Smooth muscle cell (in vitro differentiated cells): Measurements from ENCODE around the gene LY6G6C. TPM values are rescaled to one million over a fixed set of nuclear protein-coding genes. Genes with fewer than 3 reads are reported as not detected.

Source experiments
- DNase-seq: peaks from one replicate; lab custom pipeline; 2025; ENCODE audit not compliant: unreplicated experiment; lab: John Stamatoyannopoulos, UW
- H2AFZ ChIP-seq: fragments of 200-600 bp; sonication (generic); 2 replicates; pipeline ENCODE4 v1.6.0; 2016; ENCODE audit warnings: antibody characterized with exemption, low read depth, mild to moderate bottlenecking
- H3F3A ChIP-seq: fragments of 200-600 bp; sonication (generic); 2 replicates; pipeline ENCODE4 v1.6.0; 2017; ENCODE audit warnings: antibody characterized with exemption, low read depth
- H3K27ac ChIP-seq: fragments of 200-600 bp; sonication (generic); 2 replicates; pipeline ENCODE4 v1.5.1; 2016; ENCODE audit warnings: low read depth, mild to moderate bottlenecking
- H3K27me3 ChIP-seq: fragments of 200-600 bp; sonication (generic); 2 replicates; pipeline ENCODE4 v1.6.1; 2016; ENCODE audit warnings: low read depth, mild to moderate bottlenecking
- H3K36me3 ChIP-seq: fragments of 200-600 bp; sonication (generic); 2 replicates; pipeline ENCODE4 v1.5.1; 2016; ENCODE audit warnings: low read depth
- H3K4me1 ChIP-seq: fragments of 200-600 bp; sonication (generic); 2 replicates; pipeline ENCODE4 v1.5.1; 2016; ENCODE audit warnings: low read depth
- H3K4me2 ChIP-seq: fragments of 200-600 bp; sonication (generic); 2 replicates; pipeline ENCODE4 v1.6.0; 2016; ENCODE audit warnings: mild to moderate bottlenecking
- H3K4me3 ChIP-seq: fragments of 200-600 bp; sonication (generic); 2 replicates; pipeline ENCODE4 v1.5.1; 2016; ENCODE audit warnings: mild to moderate bottlenecking
- H3K79me2 ChIP-seq: fragments of 200-600 bp; sonication (generic); 2 replicates; pipeline ENCODE4 v1.6.0; 2016; ENCODE audit warnings: low read depth, mild to moderate bottlenecking
- H3K9ac ChIP-seq: fragments of 200-600 bp; sonication (generic); 2 replicates; pipeline ENCODE4 v1.6.0; 2016; ENCODE audit warnings: low read depth
- H3K9me3 ChIP-seq: fragments of 200-600 bp; sonication (generic); replicated peaks from 2 replicates; pipeline ENCODE4 v1.5.1; 2016; ENCODE audit warnings: low read depth
- H4K20me1 ChIP-seq: fragments of 200-600 bp; sonication (generic); 2 replicates; pipeline ENCODE4 v1.6.0; 2016; ENCODE audit warnings: low read depth
- CTCF ChIP-seq: fragments of 200-600 bp; sonication (generic); IDR thresholded peaks from 2 replicates; pipeline ENCODE4 v1.5.1; 2017; ENCODE audit warnings: borderline replicate concordance, mild to moderate bottlenecking, antibody characterized with exemption; ENCODE audit not compliant: insufficient read depth, poor library complexity, severe bottlenecking
- WGBS: methylation state at CpG from one replicate; pipeline ENCODE4 v1.1.7; 2016; ENCODE audit warnings: low lambda C conversion rate; 5-methylcytosine and 5-hydroxymethylcytosine counted together
- polyA plus RNA-seq: library from polyadenylated mRNA; unstranded; fragments of >200 nt; fragmentation: Nextera tagmentation; extraction: Ambion mirVana; gene quantifications from 2 replicates; pipeline ENCODE4 v1.2.1, GENCODE V29; 2016
- total RNA-seq: library from RNA; depleted of rRNA; stranded (reverse); fragments of >200 nt; gene quantifications from 2 replicates; pipeline ENCODE4 v1.2.3, GENCODE V29; 2014

Gene LY6G6C
- total and polyA plus RNA-seq, 2 experiments from 2014 or later: 3.8 to 3.9 TPM

GRCh38 chr6:31692353-31692752, 29.2 kb downstream of the LY6G6C start:
- Histone ChIP-seq H3K4me2 (no peak overlapping the region), H3K79me2 (no peaks in the 10 kb centered on the region), H3K9ac (no peak overlapping the region), H3K4me1 (no peaks in the 10 kb centered on the region), H3K9me3 (no peaks in the 10 kb centered on the region), H3K27me3 (no peaks in the 10 kb centered on the region), H4K20me1 (no peaks in the 10 kb centered on the region), H3K36me3 (no peaks in the 10 kb centered on the region), H3F3A (no peaks in the 10 kb centered on the region), H3K4me3 (no peak overlapping the region), H2AFZ (no peak overlapping the region), H3K27ac (no peak overlapping the region)
- 92% methylated on average over 4 of the region's 4 CpGs for WGBS
- no peak for DNase-seq
- TF ChIP-seq CTCF: no peak

DNA sequence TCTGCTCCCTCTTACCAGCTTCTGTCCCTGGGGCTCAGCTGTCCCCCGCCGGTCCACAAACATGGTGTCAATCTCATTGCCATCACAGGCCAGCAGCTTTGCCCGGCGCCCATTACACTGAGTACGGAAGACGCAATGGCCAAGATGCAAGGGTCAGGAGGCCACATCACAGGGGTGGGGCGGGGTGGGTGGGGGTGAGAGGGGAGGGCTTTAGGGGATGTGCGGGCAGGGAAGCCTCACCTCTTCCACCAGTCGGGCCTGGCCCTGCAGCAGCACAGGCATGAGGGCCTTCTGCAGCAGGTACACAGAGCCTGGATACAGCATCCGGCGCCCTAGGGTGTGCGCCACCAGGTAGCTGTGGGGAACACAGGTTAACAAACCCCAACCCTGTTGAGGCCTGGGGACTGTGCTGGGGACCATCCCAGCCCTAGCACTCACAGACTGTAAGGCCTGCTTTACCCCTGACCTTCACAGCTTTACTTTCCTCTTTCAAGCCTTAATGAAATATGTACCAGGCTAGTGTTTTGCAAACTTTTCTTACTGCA, 29.9 kb downstream of the LY6G6C start:
- no peak for TF ChIP-seq CTCF
- Histone ChIP-seq H2AFZ (no peak overlapping the region), H3K4me2 (no peak overlapping the region), H3K27me3 (no peaks in the 10 kb centered on the region), H3K4me1 (no peaks in the 10 kb centered on the region), H3K36me3 (no peaks in the 10 kb centered on the region), H3K9ac (no peak overlapping the region), H3K4me3 (no peak overlapping the region), H3K79me2 (no peaks in the 10 kb centered on the region), H3F3A (no peaks in the 10 kb centered on the region), H4K20me1 (no peaks in the 10 kb centered on the region), H3K9me3 (no peaks in the 10 kb centered on the region), H3K27ac (no peak overlapping the region)
- WGBS: 96% methylated on average over 12 of the region's 12 CpGs
- no peak for DNase-seq

DNA sequence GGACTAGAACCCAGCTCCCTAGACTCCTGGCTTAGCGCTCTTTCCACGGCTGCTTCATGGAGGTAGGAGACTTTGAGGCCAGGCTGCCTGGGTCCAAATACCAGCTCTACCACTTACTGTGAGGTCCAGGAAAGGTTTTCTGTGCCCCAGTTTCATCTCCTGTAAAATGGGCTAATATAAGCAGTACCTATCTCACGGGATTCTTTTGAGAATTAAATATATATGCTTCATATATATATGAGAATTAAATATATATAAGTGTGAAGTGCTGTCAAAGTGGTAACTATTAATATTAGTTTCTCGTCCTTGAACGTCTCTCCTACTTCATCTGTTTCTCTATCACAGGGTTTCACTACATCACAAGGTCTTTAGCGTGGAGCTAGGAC, 30.5 kb downstream of the LY6G6C start:
- TF ChIP-seq CTCF: no peak
- Histone ChIP-seq H3K9me3 (no peaks in the 10 kb centered on the region), H3K27ac (no peak overlapping the region), H4K20me1 (no peaks in the 10 kb centered on the region), H3F3A (no peaks in the 10 kb centered on the region), H2AFZ (no peak overlapping the region), H3K4me1 (no peaks in the 10 kb centered on the region), H3K79me2 (no peaks in the 10 kb centered on the region), H3K9ac (no peak overlapping the region), H3K4me3 (no peak overlapping the region), H3K4me2 (no peak overlapping the region), H3K27me3 (no peaks in the 10 kb centered on the region), H3K36me3 (no peaks in the 10 kb centered on the region)
- no peak for DNase-seq
- WGBS: 94% methylated on average over 6 of the region's 6 CpGs
